Sigmoid colon (tissue), 7 donors: ENCODE measurements around the gene AP1AR. TPM values are rescaled to one million over a fixed set of nuclear protein-coding genes. Genes with fewer than 3 reads are reported as not detected.
A peak's percentile ranks its signal among the peaks of the same experiment; 100 is the strongest.

ENCODE experiments used
- DNase-seq: peaks from one replicate; pipeline ENCODE4 v3.0.0-alpha.2; 2019
- H3K27ac ChIP-seq, 4 donors: fragments of 200-600 bp; sonication (generic); one replicate each; pipeline ENCODE4 v1.5.1; 2016 to 2019; ENCODE audit warnings: mild to moderate bottlenecking in 1 of 4
- H3K27me3 ChIP-seq, 3 donors: fragments of 200-600 bp; sonication (generic); one replicate each; pipeline ENCODE4 v1.5.1; 2019; ENCODE audit warnings: mild to moderate bottlenecking in 1 of 3
- H3K36me3 ChIP-seq, 4 donors: fragments of 200-600 bp; sonication (generic); one replicate each; pipeline ENCODE4 v1.5.1; 2016 to 2019
- H3K4me1 ChIP-seq, 4 donors: fragments of 200-600 bp; sonication (generic); one replicate each; pipeline ENCODE4 v1.5.1; 2017 to 2019
- H3K4me3 ChIP-seq, 4 donors: fragments of 200-600 bp; sonication (generic); one replicate each; pipeline ENCODE4 v1.5.1; 2017 to 2019; ENCODE audit warnings: mild to moderate bottlenecking in 2 of 4, moderate library complexity in 1 of 4
- H3K9me3 ChIP-seq, 4 donors: fragments of 200-600 bp in 3 of 4; sonication (generic) in 3 of 4; one replicate each; pipeline versions ENCODE4 v1.5.1 to v1.6.1; 2013 to 2019
- EP300 ChIP-seq, 4 donors: sonication (generic); formaldehyde crosslinking; IDR thresholded peaks; one replicate each; pipeline ENCODE4 v1.6.1; 2017; ENCODE audit warnings: antibody characterized with exemption in 4 of 4
- POLR2A ChIP-seq, 2 donors: fragments of 450-650 bp; IDR thresholded peaks; one replicate each; pipeline ENCODE4 v1.6.1; 2016; ENCODE audit warnings: antibody characterized with exemption in 2 of 2, mild to moderate bottlenecking in 2 of 2, moderate library complexity in 2 of 2
- POLR2AphosphoS5 ChIP-seq, 4 donors: sonication (generic); formaldehyde crosslinking; IDR thresholded peaks; one replicate each; pipeline ENCODE4 v1.6.1; 2017; ENCODE audit warnings: antibody characterized with exemption in 4 of 4
- WGBS, 2 donors: extraction: QIAGEN DNeasy Blood & Tissue Kit; methylation state at CpG; one replicate each; pipeline ENCODE4 v1.1.7; 2013; 5-methylcytosine and 5-hydroxymethylcytosine counted together
- intact Hi-C: fragments of 100-400 bp; cut with DNase I; formaldehyde crosslinking; loops from one replicate; pipeline ENCODE4 v1.15.1; 2023
- polyA plus RNA-seq, 3 donors: library from polyadenylated mRNA; stranded (reverse); fragments of 200-250 nt; gene quantifications; one replicate each; pipeline ENCODE4 v1.2.3, GENCODE V29; 2013
- total RNA-seq, 4 donors: library from RNA; depleted of rRNA; stranded (reverse); fragments of >200 nt; gene quantifications; one replicate each; pipeline ENCODE4 v1.1.0, GENCODE V29; 2016
- TF ChIP-seq, protein P1 (sequence below), 4 experiments: fragments of 450-650 bp in 3 of 4; fragments of 200-600 bp in 1 of 4; IDR thresholded peaks; one replicate each; pipeline ENCODE4 v1.5.1; 2016 to 2019; ENCODE audit warnings: antibody characterized with exemption in 4 of 4, mild to moderate bottlenecking in 3 of 4, moderate library complexity in 2 of 4
- donor health status: healthy with polysubstance abuse.
- donor health status: Bipolar disorder and iron deficiency.
- donor health status: healthy.

The AP1AR gene
- total and polyA plus RNA-seq, 7 donors: 6.9 to 36.3 (median 19.5) TPM

DNA sequence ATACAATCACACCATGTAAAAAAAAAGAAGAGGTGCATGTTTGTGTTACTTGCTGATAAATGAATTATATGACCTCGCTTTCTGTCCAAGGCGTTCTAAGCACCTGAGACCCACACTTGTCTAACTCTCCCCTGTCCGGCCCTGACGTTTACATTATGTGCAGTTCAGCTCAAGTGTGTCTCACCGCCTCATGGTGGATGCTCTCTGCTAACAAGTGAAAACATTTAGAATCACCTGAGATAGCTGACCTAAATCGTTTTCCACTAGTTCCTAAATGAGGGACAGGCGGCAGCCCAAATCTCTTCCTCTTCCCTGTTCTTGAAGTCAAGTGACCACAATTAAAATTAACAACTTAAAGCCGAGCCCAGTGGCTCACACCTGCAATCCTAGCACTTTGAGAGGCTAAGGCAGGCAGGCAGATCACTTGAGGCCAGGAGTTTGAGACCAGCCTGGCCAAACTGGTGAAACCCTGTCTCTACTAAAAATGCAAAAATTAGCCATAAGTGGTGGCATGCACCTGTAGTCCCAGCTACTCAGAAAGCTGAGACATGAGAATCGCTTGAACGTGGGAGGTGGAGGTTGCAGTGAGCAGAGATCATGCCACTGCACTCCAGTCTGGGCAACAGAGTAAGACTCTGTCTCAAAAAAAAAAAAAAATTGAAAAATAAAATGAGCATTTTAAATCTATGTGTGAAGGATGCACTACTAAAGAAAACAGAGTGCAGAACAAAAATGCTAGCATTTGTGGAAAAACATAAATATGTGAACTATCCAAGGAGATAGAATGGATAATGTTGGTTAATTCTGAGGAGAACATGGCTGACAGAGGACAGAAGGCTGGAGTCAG is 58.0 kb downstream of the AP1AR start:
- no peak for DNase-seq
- TF ChIP-seq, protein P1, sequence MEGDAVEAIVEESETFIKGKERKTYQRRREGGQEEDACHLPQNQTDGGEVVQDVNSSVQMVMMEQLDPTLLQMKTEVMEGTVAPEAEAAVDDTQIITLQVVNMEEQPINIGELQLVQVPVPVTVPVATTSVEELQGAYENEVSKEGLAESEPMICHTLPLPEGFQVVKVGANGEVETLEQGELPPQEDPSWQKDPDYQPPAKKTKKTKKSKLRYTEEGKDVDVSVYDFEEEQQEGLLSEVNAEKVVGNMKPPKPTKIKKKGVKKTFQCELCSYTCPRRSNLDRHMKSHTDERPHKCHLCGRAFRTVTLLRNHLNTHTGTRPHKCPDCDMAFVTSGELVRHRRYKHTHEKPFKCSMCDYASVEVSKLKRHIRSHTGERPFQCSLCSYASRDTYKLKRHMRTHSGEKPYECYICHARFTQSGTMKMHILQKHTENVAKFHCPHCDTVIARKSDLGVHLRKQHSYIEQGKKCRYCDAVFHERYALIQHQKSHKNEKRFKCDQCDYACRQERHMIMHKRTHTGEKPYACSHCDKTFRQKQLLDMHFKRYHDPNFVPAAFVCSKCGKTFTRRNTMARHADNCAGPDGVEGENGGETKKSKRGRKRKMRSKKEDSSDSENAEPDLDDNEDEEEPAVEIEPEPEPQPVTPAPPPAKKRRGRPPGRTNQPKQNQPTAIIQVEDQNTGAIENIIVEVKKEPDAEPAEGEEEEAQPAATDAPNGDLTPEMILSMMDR (IDR thresholded peaks at IDR 0.05): no peak
- TF ChIP-seq POLR2AphosphoS5 (IDR thresholded peaks at IDR 0.05) (no peak), POLR2A (IDR thresholded peaks at IDR 0.05) (no peak), EP300 (IDR thresholded peaks at IDR 0.05) (no peak)
- intact Hi-C loops: loop anchor here (5.0 kb wide), 1 partner anchor 57 kb away; the partner anchor contains the start of gene AP1AR
- no peaks in the 10 kb centered on the region for H3K27me3 ChIP-seq
- no peaks in the 10 kb centered on the region for H3K36me3 ChIP-seq
- no peaks in the 10 kb centered on the region for H3K9me3 ChIP-seq
- WGBS, 2 donors: 75 to 78% methylated on average over 10 of the region's 10 CpGs
- H3K27ac ChIP-seq: no peak overlapping the region
- peaks cover 0 to 9% (median 2%) of the 10 kb centered on the region in 4 donors for H3K4me1 ChIP-seq
- no peak overlapping the region for H3K4me3 ChIP-seq

DNA sequence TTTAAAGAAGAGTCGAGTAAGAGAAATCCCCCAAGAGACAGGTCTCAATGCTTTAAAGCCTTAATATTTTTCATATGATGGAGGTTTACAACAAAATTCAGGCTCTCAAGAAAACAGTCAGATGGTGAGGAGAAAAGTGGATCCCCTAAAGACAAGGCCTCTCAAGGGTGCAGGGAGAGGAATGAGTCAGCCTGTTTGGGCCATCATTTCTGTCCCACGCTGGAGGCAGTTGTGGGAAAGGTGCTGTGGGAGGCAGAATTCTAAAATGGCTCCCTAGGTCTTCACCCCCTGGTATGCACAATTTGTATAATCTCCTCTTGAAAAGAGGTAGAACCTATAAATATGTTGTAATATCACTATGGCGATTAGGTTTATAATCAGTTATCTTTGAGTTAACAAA is 58.8 kb downstream of the AP1AR start:
- Histone ChIP-seq H3K4me3 (no peak overlapping the region), H3K4me1 (peaks cover 0 to 2% (median 0%) of the 10 kb centered on the region in 4 donors), H3K9me3 (no peaks in the 10 kb centered on the region), H3K36me3 (no peaks in the 10 kb centered on the region), H3K27ac (no peak overlapping the region), H3K27me3 (no peaks in the 10 kb centered on the region)
- DNase-seq: no peak
- intact Hi-C loops: no loop called here
- 86 to 90% methylated on average over 3 of the region's 3 CpGs for WGBS, 2 donors
- TF ChIP-seq POLR2A (IDR thresholded peaks at IDR 0.05) (no peak), EP300 (IDR thresholded peaks at IDR 0.05) (no peak), POLR2AphosphoS5 (IDR thresholded peaks at IDR 0.05) (no peak)
- TF ChIP-seq, protein P1 (IDR thresholded peaks at IDR 0.05): no peak

DNA sequence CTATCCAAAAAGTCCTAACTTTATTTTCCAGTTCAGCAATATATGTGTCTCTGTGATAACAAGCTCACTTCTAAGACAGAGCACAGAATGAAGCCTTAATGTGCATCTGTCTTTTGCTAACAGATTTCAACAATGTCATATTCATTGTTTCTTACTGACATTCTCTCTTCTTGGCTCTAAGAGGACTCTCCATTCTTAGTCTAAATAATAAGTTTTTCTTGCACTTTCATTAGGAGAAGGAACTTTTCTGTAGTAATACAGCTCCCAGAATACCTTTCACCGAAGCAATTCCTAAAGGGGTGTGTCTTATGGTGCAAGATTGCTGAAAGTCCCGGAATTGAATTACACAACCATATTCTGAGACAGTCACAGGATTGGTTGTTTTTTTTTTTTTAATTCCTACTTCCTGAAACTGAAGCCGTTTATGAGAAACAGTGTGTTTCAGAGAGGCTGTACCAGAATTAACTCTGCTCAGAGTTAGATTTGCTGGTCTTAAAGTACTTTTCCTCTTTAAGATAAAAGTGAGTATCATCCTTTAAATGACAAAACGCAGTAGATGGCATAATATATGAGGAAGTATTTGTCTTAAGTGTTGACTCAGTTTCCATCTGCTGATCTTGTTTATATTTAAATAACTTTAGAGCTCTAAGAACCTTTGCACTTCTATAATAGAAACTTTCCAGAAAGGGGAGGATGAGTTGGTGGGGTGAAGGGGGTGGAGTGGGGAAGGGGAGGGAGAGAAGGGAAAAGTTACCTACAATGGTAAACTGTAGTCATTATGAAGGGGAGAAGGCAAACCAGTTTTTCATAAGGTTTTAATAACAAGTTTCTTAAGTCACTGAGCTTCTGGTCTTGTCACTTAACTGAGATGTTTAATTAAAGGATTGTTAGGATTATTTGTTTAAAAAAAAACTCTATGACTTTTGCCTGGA is 65.6 kb downstream of the AP1AR start, which contains the start of gene ALPK1:
TSS of gene ALPK1 (plus strand) at position 421 of the 932 bp plus-strand sequence.
- H3K4me3 ChIP-seq: peak within 1 kb of the TSS; percentile 8 to 45 (median 41)
- no peaks in the 10 kb centered on the region for H3K9me3 ChIP-seq
- TF ChIP-seq POLR2AphosphoS5 (IDR thresholded peaks at IDR 0.05) (peak; percentile 62 to 86 (median 65)), POLR2A (IDR thresholded peaks at IDR 0.05) (no peak), EP300 (IDR thresholded peaks at IDR 0.05) (peak in 2 of 4 donors; percentile 1 to 6)
- TF ChIP-seq, protein P1 (IDR thresholded peaks at IDR 0.05): no peak
- intact Hi-C loops: no loop called here
- H3K27ac ChIP-seq: peak within 1 kb of the TSS; percentile 59 to 75 (median 68)
- H3K36me3 ChIP-seq: peaks cover 0 to 4% (median under 1%) of the 10 kb centered on the region in 4 donors
- no peaks in the 10 kb centered on the region for H3K27me3 ChIP-seq
- 0 to 2% methylated on average over 4 of the region's 4 CpGs for WGBS, 2 donors
- no peak for DNase-seq
- peaks cover 0 to 16% (median 12%) of the 10 kb centered on the region in 4 donors for H3K4me1 ChIP-seq

DNA sequence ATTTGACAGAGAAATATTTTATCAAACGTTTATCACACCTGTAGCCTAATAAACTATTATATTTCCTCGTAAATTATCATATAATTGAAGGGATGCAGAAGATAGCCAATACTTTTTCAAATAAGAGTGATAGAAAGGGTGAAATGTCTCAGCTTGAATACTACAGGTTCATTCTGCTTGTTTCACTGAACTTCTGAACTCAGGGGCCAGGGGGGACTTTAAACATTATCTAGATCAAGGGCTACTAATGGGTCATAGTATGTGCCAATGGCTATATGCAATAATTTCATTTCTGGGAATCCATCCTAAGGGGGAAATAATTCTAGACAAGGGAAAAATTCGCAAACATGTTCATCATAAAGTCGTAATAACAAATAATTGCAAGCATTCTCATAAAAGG is 68.1 kb downstream of the AP1AR start:
- Histone ChIP-seq H3K4me1 (peaks cover 0 to 16% (median 12%) of the 10 kb centered on the region in 4 donors), H3K36me3 (peaks cover 0 to 11% (median 2%) of the 10 kb centered on the region in 4 donors), H3K9me3 (no peaks in the 10 kb centered on the region), H3K4me3 (no peak overlapping the region), H3K27ac (no peak overlapping the region), H3K27me3 (no peaks in the 10 kb centered on the region)
- intact Hi-C loops: no loop called here
- no peak for DNase-seq
- TF ChIP-seq POLR2A (IDR thresholded peaks at IDR 0.05) (no peak), POLR2AphosphoS5 (IDR thresholded peaks at IDR 0.05) (no peak)
- TF ChIP-seq, protein P1 (IDR thresholded peaks at IDR 0.05): no peak
- 85 to 90% methylated on average over 4 of the region's 4 CpGs for WGBS, 2 donors
